PC-3 (cell line): ENCODE results near the gene CPN2.

ENCODE experiments used
- CTCF ChIP-seq: fragments of 300-600 bp; sonication (generic); conservative IDR thresholded peaks from 2 replicates; pipeline ENCODE4 v1.5.1; 2017; ENCODE audit warnings: antibody characterized with exemption, low read depth, mild to moderate bottlenecking, low read length
- EZH2 ChIP-seq: fragments of 300-600 bp; sonication (generic); IDR thresholded peaks from one replicate; pipeline ENCODE4 v1.6.1; 2017; ENCODE audit warnings: antibody characterized with exemption, mild to moderate bottlenecking, low read length; ENCODE audit not compliant: unreplicated experiment

DNA sequence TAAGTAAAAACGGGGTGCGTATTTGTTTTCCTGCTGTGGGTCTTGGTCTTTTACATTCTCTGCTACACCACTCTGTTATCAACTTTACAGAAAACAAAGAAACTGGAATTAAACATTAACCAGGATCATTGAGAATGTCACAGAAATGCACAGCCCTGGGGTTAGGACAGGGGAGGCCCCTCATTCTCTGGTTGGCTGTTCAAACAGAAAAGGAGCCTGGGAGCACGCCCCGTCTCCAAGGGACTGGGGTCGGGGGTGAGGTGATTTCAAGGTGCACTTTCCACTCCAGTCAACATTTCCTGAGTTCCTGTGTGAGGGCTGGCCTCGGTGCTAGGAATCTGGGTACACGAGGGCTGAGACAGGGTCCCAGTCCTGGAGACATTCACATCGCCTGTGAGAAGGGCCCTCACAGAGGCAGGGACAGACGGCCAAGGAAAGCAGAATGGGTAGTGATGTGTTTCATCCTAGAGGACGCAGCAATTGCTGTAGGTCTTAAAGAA, 30.3 kb downstream of the CPN2 start:
- TF ChIP-seq CTCF (no peak), EZH2 (no peak)
